ENCODE measurements around the gene TGFBR2.

TGFBR2 gene

GRCh38 chr3:30707825-30708224, 101.4 kb downstream of the TGFBR2 start:
- H3K4me1 ChIP-seq (ENCODE audit: control insufficient read depth in 1 of 2, insufficient read depth in 1 of 2, low read depth in 1 of 2, low read length in 1 of 2) = peaks cover 0 to 8% of the 10 kb centered on the region in 2 experiments
- H3K36me3 ChIP-seq = no peaks in the 10 kb centered on the region

GRCh38 chr3:30708472-30708871, 102.1 kb downstream of the TGFBR2 start:
- no peak overlapping the region for H3K4me3 ChIP-seq (ENCODE audit: low read depth in 1 of 2, low read length in 1 of 2)
- H3K36me3 ChIP-seq = no peaks in the 10 kb centered on the region
- no peak overlapping the region for H3K27ac ChIP-seq
- peaks cover 0 to 13% of the 10 kb centered on the region in 2 experiments for H3K4me1 ChIP-seq (ENCODE audit: control insufficient read depth in 1 of 2, insufficient read depth in 1 of 2, low read depth in 1 of 2, low read length in 1 of 2)
- no peak for TF ChIP-seq CTCF (IDR thresholded peaks at IDR 0.05)
- H3K27me3 ChIP-seq = no peaks in the 10 kb centered on the region
- no peaks in the 10 kb centered on the region for H3K9me3 ChIP-seq

More at GRCh38 chr3:30707825-30708224, 101.4 kb downstream of the TGFBR2 start:
- TF ChIP-seq CTCF (IDR thresholded peaks at IDR 0.05) = no peak
- H3K9me3 ChIP-seq = no peaks in the 10 kb centered on the region
- H3K27ac ChIP-seq = no peak overlapping the region
- no peak overlapping the region for H3K4me3 ChIP-seq (ENCODE audit: low read depth in 1 of 2, low read length in 1 of 2)
- H3K27me3 ChIP-seq = no peaks in the 10 kb centered on the region

GRCh38 chr3:30710017-30710416, 103.6 kb downstream of the TGFBR2 start:
- Histone ChIP-seq H3K9me3 (no peaks in the 10 kb centered on the region), H3K4me3 (ENCODE audit: low read depth in 1 of 2, low read length in 1 of 2) (no peak overlapping the region), H3K27ac (no peak overlapping the region), H3K27me3 (no peaks in the 10 kb centered on the region), H3K4me1 (ENCODE audit: control insufficient read depth in 1 of 2, insufficient read depth in 1 of 2, low read depth in 1 of 2, low read length in 1 of 2) (peaks cover 0 to 13% of the 10 kb centered on the region in 2 experiments), H3K36me3 (no peaks in the 10 kb centered on the region)
- no peak for TF ChIP-seq CTCF (IDR thresholded peaks at IDR 0.05)

- no peaks in the 10 kb centered on the region for H3K9me3 ChIP-seq
- no peak for TF ChIP-seq CTCF (IDR thresholded peaks at IDR 0.05)
- H3K36me3 ChIP-seq = no peaks in the 10 kb centered on the region
Measured at GRCh38 chr3:30711151-30711550, 104.8 kb downstream of the TGFBR2 start.

GRCh38 chr3:30711867-30712266, 105.5 kb downstream of the TGFBR2 start:
- no peaks in the 10 kb centered on the region for H3K27me3 ChIP-seq
- peaks cover 0 to 13% of the 10 kb centered on the region in 2 experiments for H3K4me1 ChIP-seq (ENCODE audit: control insufficient read depth in 1 of 2, insufficient read depth in 1 of 2, low read depth in 1 of 2, low read length in 1 of 2)
- no peak overlapping the region for H3K4me3 ChIP-seq (ENCODE audit: low read depth in 1 of 2, low read length in 1 of 2)
- TF ChIP-seq CTCF (IDR thresholded peaks at IDR 0.05) = no peak
- no peaks in the 10 kb centered on the region for H3K9me3 ChIP-seq
- H3K36me3 ChIP-seq = no peaks in the 10 kb centered on the region
- H3K27ac ChIP-seq = no peak overlapping the region

More at GRCh38 chr3:30711151-30711550, 104.8 kb downstream of the TGFBR2 start:
- Histone ChIP-seq H3K27me3 (no peaks in the 10 kb centered on the region), H3K4me3 (ENCODE audit: low read depth in 1 of 2, low read length in 1 of 2) (no peak overlapping the region), H3K4me1 (ENCODE audit: control insufficient read depth in 1 of 2, insufficient read depth in 1 of 2, low read depth in 1 of 2, low read length in 1 of 2) (peaks cover 0 to 13% of the 10 kb centered on the region in 2 experiments), H3K27ac (peak overlapping the region; percentile 42)

GRCh38 chr3:30712991-30713390, 106.6 kb downstream of the TGFBR2 start:
- Histone ChIP-seq H3K4me1 (ENCODE audit: control insufficient read depth in 1 of 2, insufficient read depth in 1 of 2, low read depth in 1 of 2, low read length in 1 of 2) (peaks cover 0 to 13% of the 10 kb centered on the region in 2 experiments), H3K9me3 (no peaks in the 10 kb centered on the region), H3K4me3 (ENCODE audit: low read depth in 1 of 2, low read length in 1 of 2) (no peak overlapping the region), H3K27me3 (no peaks in the 10 kb centered on the region), H3K27ac (no peak overlapping the region), H3K36me3 (no peaks in the 10 kb centered on the region)
- TF ChIP-seq CTCF (IDR thresholded peaks at IDR 0.05) = no peak
